ENCODE results near the gene CCSER1.

DNA sequence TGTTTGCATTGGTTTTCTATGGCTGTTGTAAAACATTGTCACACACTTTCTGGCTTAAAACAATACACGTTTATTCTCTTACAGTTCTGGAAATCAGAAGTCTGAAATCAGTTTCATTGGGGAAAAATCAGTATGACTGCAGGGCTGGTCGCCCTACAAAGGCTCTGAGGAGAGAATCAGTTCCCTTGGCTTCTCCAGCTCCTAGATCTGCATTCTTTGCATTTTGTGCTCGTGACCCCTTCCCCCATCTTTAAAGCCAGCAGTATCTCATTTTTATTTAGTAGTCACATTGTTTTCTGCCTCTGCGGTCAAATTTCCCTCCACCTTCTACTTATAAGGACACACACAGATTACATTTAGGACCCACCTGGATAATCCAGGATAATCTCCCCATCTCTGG, 1326.9 kb downstream of the CCSER1 start:
- TF ChIP-seq, protein P1, sequence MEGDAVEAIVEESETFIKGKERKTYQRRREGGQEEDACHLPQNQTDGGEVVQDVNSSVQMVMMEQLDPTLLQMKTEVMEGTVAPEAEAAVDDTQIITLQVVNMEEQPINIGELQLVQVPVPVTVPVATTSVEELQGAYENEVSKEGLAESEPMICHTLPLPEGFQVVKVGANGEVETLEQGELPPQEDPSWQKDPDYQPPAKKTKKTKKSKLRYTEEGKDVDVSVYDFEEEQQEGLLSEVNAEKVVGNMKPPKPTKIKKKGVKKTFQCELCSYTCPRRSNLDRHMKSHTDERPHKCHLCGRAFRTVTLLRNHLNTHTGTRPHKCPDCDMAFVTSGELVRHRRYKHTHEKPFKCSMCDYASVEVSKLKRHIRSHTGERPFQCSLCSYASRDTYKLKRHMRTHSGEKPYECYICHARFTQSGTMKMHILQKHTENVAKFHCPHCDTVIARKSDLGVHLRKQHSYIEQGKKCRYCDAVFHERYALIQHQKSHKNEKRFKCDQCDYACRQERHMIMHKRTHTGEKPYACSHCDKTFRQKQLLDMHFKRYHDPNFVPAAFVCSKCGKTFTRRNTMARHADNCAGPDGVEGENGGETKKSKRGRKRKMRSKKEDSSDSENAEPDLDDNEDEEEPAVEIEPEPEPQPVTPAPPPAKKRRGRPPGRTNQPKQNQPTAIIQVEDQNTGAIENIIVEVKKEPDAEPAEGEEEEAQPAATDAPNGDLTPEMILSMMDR (IDR thresholded peaks at IDR 0.05; ENCODE audit: borderline replicate concordance, extremely low read depth, low read length, poor library complexity, severe bottlenecking), result no peak
- no peak for TF ChIP-seq EZH2 (IDR thresholded peaks at IDR 0.05; ENCODE audit: borderline replicate concordance, low read depth, low read length, severe bottlenecking)
